ENCODE measurements around the gene C5orf46.
"Not testable (repeated sequence)": the region's sequence is repeated elsewhere in the genome, so short reads cannot be mapped to it uniquely, and the experiment has no call there.

The C5orf46 gene

DNA sequence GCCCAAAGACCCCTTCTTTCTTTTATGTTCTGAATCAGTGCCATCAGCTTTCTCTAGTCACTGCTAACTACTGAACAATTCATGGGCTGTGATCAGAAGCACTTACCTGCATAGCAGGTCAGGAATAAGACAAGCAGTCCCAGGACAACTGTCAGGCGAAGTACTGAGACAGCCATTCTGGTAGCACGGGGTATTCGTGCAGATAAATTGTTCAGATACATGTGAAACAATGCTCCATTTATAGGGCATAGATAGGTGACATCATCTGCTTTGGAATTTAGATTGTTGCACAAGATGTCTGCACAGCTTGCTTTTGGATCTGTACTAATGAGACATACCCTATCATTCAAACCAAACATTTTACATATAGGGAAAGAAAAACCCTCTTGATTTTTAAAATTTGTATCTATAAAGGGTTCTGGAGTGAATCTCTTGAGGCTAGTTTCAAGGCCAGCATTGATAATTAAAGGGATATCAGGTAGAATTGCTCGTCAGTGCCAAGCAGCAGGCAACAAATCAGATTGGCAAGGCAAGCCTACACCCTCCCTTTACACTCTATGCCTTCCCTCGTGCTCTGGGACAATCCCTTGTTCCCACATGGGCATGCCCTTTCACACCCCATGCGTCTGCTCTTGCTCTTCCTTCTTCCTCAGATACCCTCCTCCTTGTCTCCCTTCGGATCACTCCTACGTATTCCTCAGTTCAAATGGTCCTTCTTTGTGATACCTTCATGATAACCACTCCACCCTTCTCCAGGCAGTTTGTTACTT lies at the start of gene C5orf46:
Gene C5orf46 (minus strand): TSS at position 213 of the 770 bp plus-strand sequence. CDS start 37 bp downstream, at position 176.
- ChIA-PET CTCF (no interaction called here), POLR2A (no interaction called here)
- DNase-seq (ENCODE audit: extremely low spot score) = no peak
- TF ChIP-seq FOXM1 (IDR thresholded peaks at IDR 0.05; ENCODE audit: borderline replicate concordance) (no peak), FOXK2 (IDR thresholded peaks at IDR 0.05) (no peak), FOXA1 (IDR thresholded peaks at IDR 0.05) (no peak), CTBP1 (IDR thresholded peaks at IDR 0.05; ENCODE audit: borderline replicate concordance) (no peak), NFRKB (IDR thresholded peaks at IDR 0.05) (no peak), LEF1 (IDR thresholded peaks at IDR 0.05; ENCODE audit: borderline replicate concordance) (no peak), TARDBP (IDR thresholded peaks at IDR 0.05) (no peak), L3MBTL2 (conservative IDR thresholded peaks at IDR 0.05) (no peak), SP1 (IDR thresholded peaks at IDR 0.05) (no peak), ELF4 (IDR thresholded peaks at IDR 0.05) (no peak), SUZ12 (IDR thresholded peaks at IDR 0.05) (no peak), HDGF (IDR thresholded peaks at IDR 0.05; ENCODE audit: borderline replicate concordance) (no peak), ZNF384 (IDR thresholded peaks at IDR 0.05) (no peak), ARNT (IDR thresholded peaks at IDR 0.05) (no peak), BHLHE40 (IDR thresholded peaks at IDR 0.05; ENCODE audit: borderline replicate concordance) (no peak)
- TF ChIP-seq, protein P1, sequence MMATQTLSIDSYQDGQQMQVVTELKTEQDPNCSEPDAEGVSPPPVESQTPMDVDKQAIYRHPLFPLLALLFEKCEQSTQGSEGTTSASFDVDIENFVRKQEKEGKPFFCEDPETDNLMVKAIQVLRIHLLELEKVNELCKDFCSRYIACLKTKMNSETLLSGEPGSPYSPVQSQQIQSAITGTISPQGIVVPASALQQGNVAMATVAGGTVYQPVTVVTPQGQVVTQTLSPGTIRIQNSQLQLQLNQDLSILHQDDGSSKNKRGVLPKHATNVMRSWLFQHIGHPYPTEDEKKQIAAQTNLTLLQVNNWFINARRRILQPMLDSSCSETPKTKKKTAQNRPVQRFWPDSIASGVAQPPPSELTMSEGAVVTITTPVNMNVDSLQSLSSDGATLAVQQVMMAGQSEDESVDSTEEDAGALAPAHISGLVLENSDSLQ (IDR thresholded peaks at IDR 0.05) = no peak

DNA sequence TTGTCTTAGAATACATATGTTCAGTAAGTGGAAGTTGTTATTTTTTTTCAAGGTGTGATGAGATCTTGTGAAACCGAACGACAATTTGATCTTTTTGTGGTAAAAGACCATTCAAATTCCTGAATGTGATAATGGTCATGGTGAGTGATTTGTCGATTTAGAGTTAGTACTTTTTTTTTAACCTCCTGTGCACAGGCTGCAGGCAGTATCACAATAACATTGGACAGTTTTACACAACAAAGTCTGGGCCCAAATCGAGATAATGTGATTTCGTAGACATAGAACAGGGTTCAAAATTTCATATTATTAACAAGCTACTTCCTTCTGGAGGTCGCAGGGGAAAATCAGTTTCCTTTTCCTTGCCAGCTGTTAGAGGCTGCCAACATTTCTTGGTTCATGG lies 48.6 kb upstream of the C5orf46 start:
- CTCF ChIA-PET = no interaction called here
- POLR2A ChIA-PET = no interaction called here
- DNase-seq (ENCODE audit: extremely low spot score) = no peak
- TF ChIP-seq SP1 (IDR thresholded peaks at IDR 0.05) = no peak
- TF ChIP-seq HDGF (IDR thresholded peaks at IDR 0.05; ENCODE audit: borderline replicate concordance) = no peak
- TF ChIP-seq BHLHE40 (IDR thresholded peaks at IDR 0.05; ENCODE audit: borderline replicate concordance) = no peak
- TF ChIP-seq FOXM1 (IDR thresholded peaks at IDR 0.05; ENCODE audit: borderline replicate concordance) = no peak
- TF ChIP-seq ARNT (IDR thresholded peaks at IDR 0.05) = no peak
- no peak for TF ChIP-seq NFRKB (IDR thresholded peaks at IDR 0.05)
- no peak for TF ChIP-seq FOXA1 (IDR thresholded peaks at IDR 0.05)
- no peak for TF ChIP-seq CTBP1 (IDR thresholded peaks at IDR 0.05; ENCODE audit: borderline replicate concordance)
- TF ChIP-seq ZNF384 (IDR thresholded peaks at IDR 0.05) = no peak
- TF ChIP-seq L3MBTL2 (conservative IDR thresholded peaks at IDR 0.05) = no peak
- TF ChIP-seq, protein P1 (IDR thresholded peaks at IDR 0.05) = no peak
- TF ChIP-seq FOXK2 (IDR thresholded peaks at IDR 0.05) = no peak

GRCh38 chr5:147949711-147950573 lies 43.6 kb upstream of the C5orf46 start:
- POLR2A ChIA-PET = no interaction called here
- peak; percentile 32 for DNase-seq (ENCODE audit: extremely low spot score)
- no peak for TF ChIP-seq ELF4 (IDR thresholded peaks at IDR 0.05)
- no peak for TF ChIP-seq SP1 (IDR thresholded peaks at IDR 0.05)
- TF ChIP-seq ZNF384 (IDR thresholded peaks at IDR 0.05) = no peak
- TF ChIP-seq SUZ12 (IDR thresholded peaks at IDR 0.05) = no peak
- TF ChIP-seq CTBP1 (IDR thresholded peaks at IDR 0.05; ENCODE audit: borderline replicate concordance) = no peak
- TF ChIP-seq FOXM1 (IDR thresholded peaks at IDR 0.05; ENCODE audit: borderline replicate concordance) = no peak
- no peak for TF ChIP-seq FOXA1 (IDR thresholded peaks at IDR 0.05)
- TF ChIP-seq FOXK2 (IDR thresholded peaks at IDR 0.05) = no peak
- TF ChIP-seq ARNT (IDR thresholded peaks at IDR 0.05) = no peak
- TF ChIP-seq NFRKB (IDR thresholded peaks at IDR 0.05) = no peak
- no peak for TF ChIP-seq TARDBP (IDR thresholded peaks at IDR 0.05)
- TF ChIP-seq, protein P1 (IDR thresholded peaks at IDR 0.05) = no peak
- no peak for TF ChIP-seq L3MBTL2 (conservative IDR thresholded peaks at IDR 0.05)
- no peak for TF ChIP-seq LEF1 (IDR thresholded peaks at IDR 0.05; ENCODE audit: borderline replicate concordance)
- TF ChIP-seq BHLHE40 (IDR thresholded peaks at IDR 0.05; ENCODE audit: borderline replicate concordance) = no peak
- CTCF ChIA-PET = interaction anchor here (0.7 kb wide), 1 partner anchor 405 kb away, joined by 3 read pairs; no protein-coding TSS in a partner anchor

DNA sequence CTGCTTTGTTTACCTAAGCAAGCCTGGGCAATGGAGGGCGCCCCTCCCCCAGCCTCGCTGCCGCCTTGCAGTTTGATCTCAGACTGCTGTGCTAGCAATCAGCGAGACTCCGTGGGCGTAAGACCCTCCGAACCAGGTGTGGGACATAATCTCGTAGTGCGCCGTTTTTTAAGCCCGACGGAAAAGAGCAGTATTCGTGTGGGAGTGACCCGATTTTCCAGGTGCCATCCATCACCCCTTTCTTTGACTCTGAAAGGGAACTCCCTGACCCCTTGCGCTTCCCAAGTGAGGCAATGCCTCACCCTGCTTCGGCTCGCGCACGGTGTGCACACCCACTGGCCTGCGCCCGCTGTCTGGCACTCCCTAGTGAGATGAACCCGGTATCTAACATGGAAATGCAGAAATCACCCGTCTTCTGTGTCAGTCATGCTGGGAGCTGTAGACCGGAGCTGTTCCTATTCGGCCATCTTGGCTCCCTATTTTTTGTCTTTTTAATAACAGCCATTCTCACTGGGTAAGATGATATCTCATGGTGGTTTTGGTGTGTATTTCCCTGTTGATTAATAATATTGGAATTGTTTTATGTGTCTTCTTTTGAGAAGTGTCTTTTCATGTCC lies 40.4 kb upstream of the C5orf46 start:
- POLR2A ChIA-PET; DNase-seq (ENCODE audit: extremely low spot score); CTCF ChIA-PET: not testable (repeated sequence)
- TF ChIP-seq NFRKB (IDR thresholded peaks at IDR 0.05) = 0 out of 2 replicates have a peak, but pooled peaks have one; percentile 31
- TF ChIP-seq, protein P1 (IDR thresholded peaks at IDR 0.05) = peak; percentile 43

Measured in HEK293T (cell line).